Liver (tissue), 3 donors: ENCODE results near the gene PSMB7.

Source experiments
- ATF3 ChIP-seq: IDR thresholded peaks from 2 replicates; pipeline ENCODE4 v1.6.1; 2016; ENCODE audit warnings: antibody characterized with exemption
- CTCF ChIP-seq: fragments of 150-350 bp; IDR thresholded peaks from 2 replicates; pipeline ENCODE4 v1.5.1; 2017; ENCODE audit warnings: improper control_type of control experiment, low read depth, low read length; ENCODE audit not compliant: missing input control
- EGR1 ChIP-seq, 2 donors: IDR thresholded peaks; 2 replicates each; pipeline ENCODE4 v1.6.1; 2016 to 2018; ENCODE audit warnings: antibody characterized with exemption in 2 of 2, low read depth in 2 of 2
- FOXA1 ChIP-seq: IDR thresholded peaks from 2 replicates; pipeline ENCODE4 v1.6.1; 2016; ENCODE audit warnings: antibody characterized with exemption
- MAX ChIP-seq: IDR thresholded peaks from 2 replicates; pipeline ENCODE4 v1.6.1; 2016; ENCODE audit warnings: antibody characterized with exemption
- RAD21 ChIP-seq, 2 donors: IDR thresholded peaks; 2 replicates each; pipeline ENCODE4 v1.6.1; 2016; ENCODE audit warnings: antibody characterized with exemption in 2 of 2, mild to moderate bottlenecking in 2 of 2
- REST ChIP-seq: IDR thresholded peaks from 2 replicates; pipeline ENCODE4 v1.6.1; 2016; ENCODE audit warnings: antibody characterized with exemption, mild to moderate bottlenecking
- RXRA ChIP-seq, 2 donors: IDR thresholded peaks; 2 replicates each; pipeline ENCODE4 v1.6.1; 2017 to 2018; ENCODE audit warnings: antibody characterized with exemption in 2 of 2, mild to moderate bottlenecking in 1 of 2
- SP1 ChIP-seq: IDR thresholded peaks from 2 replicates; pipeline ENCODE4 v1.6.1; 2018; ENCODE audit warnings: antibody characterized with exemption, mild to moderate bottlenecking
- TAF1 ChIP-seq: conservative IDR thresholded peaks from 2 replicates; pipeline ENCODE4 v1.6.1; 2016; ENCODE audit warnings: antibody characterized with exemption, mild to moderate bottlenecking
- YY1 ChIP-seq: IDR thresholded peaks from 2 replicates; pipeline ENCODE4 v1.6.1; 2016; ENCODE audit warnings: antibody characterized with exemption, mild to moderate bottlenecking
- ZBTB33 ChIP-seq: IDR thresholded peaks from 2 replicates; pipeline ENCODE4 v1.6.1; 2016; ENCODE audit warnings: antibody characterized with exemption
- donor health status: healthy.
- donor health status: healthy.

- TF ChIP-seq YY1 (no peak), MAX (no peak), CTCF (no peak), SP1 (no peak), TAF1 (no peak), RXRA (IDR thresholded peaks at IDR 0.05) (no peak), REST (no peak), EGR1 (IDR thresholded peaks at IDR 0.05; ENCODE audit: low read depth in 2 of 2) (no peak), FOXA1 (no peak), ZBTB33 (no peak), ATF3 (no peak), RAD21 (IDR thresholded peaks at IDR 0.05) (no peak)
Observed at GRCh38 chr9:124440786-124441185, 25.5 kb upstream of the PSMB7 start.
